Left cardiac atrium (tissue), 4 donors: ENCODE measurements around the gene CALM1. TPM values are rescaled to one million over a fixed set of nuclear protein-coding genes. Genes with fewer than 3 reads are reported as not detected.

Experiments
- ATAC-seq, 2 donors: fragments of 200-7000 bp; cut with Tn5 transposase; one replicate each; pipeline ENCODE4 v1.9.1; 2020; ENCODE audit warnings: mild to moderate bottlenecking in 2 of 2, moderate library complexity in 2 of 2
- DNase-seq: peaks from one replicate; pipeline ENCODE4 v3.0.0-alpha.2; 2020
- intact Hi-C, 2 donors: fragments of 100-400 bp; cut with DNase I; formaldehyde crosslinking; loops; one replicate each; pipeline versions ENCODE4 v1.14.1 to v1.15.1; 2022 to 2023
- total RNA-seq, 2 donors: library from RNA; stranded (reverse); fragmentation: NEBNext Ultra II Directional; extraction: Animal tissue kit (Norgen Biotek cat#: 25700); gene quantifications; one replicate each; pipeline ENCODE4 v1.2.1, GENCODE V29; 2021
- donor health status: DM: no; HTN: yes; CAD: no.
- donor health status: DM: no; HTN: yes; CAD: no; lungs with severe emphysema.
- donor health status: DM: yes; HTN: yes; CAD: no.
- donor health status: Dilated cardiomyopathy.

The CALM1 gene
- total RNA-seq, 2 donors from 2014 or later: 428 to 511 TPM

- intact Hi-C loops: no loop called here
- no peak for ATAC-seq
- no peak for DNase-seq
These were observed 55.5 kb downstream of the CALM1 start for GRCh38 chr14:90452366-90452765.

GRCh38 chr14:90453401-90453951 is 56.6 kb downstream of the CALM1 start:
- peak; percentile 79 for DNase-seq
- intact Hi-C loops: no loop called here
- ATAC-seq: peak; percentile 14 to 27

GRCh38 chr14:90454041-90455000 is 57.5 kb downstream of the CALM1 start:
- intact Hi-C loops: no loop called here
- ATAC-seq (peak; percentile 87 to 95), DNase-seq (peak; percentile 89)

GRCh38 chr14:90455100-90455571 is 58.3 kb downstream of the CALM1 start:
- DNase-seq (no peak), ATAC-seq (no peak)
- intact Hi-C loops: no loop called here

GRCh38 chr14:90456551-90456950 is 59.7 kb downstream of the CALM1 start:
- intact Hi-C loops: no loop called here
- ATAC-seq (no peak), DNase-seq (no peak)

- intact Hi-C loops: no loop called here
- ATAC-seq (no peak), DNase-seq (no peak)
These were observed 60.4 kb downstream of the CALM1 start for GRCh38 chr14:90457186-90457585.

Other genes starting within 250 kb of the CALM1 start
- 100 to 1,000 TPM in 1 of 2 donors, 10 to 100 TPM in 1; 93.7 to 114 TPM for gene PSMC1, start 140.5 kb upstream of the CALM1 start, total RNA-seq
- 10 to 100 TPM; 12.0 to 13.1 TPM for gene NRDE2, start 65.1 kb upstream of the CALM1 start, total RNA-seq